SU-DHL-6 (cell line): ENCODE measurements around the gene ZPBP2.

ENCODE experiments used
- H2AFZ ChIP-seq: fragments of 200-600 bp; sonication (generic); 2 replicates; pipeline ENCODE4 v1.6.1; 2014; ENCODE audit warnings: low read depth, mild to moderate bottlenecking, moderate library complexity, mixed read lengths, antibody characterized with exemption, low read length; ENCODE audit not compliant: severe bottlenecking
- H3F3A ChIP-seq: fragments of 200-600 bp; shearing (Covaris generic); 2 replicates; pipeline ENCODE4 v1.6.0; 2016; ENCODE audit warnings: antibody characterized with exemption, mild to moderate bottlenecking; ENCODE audit not compliant: insufficient read depth
- H3K27ac ChIP-seq: fragments of 200-600 bp; sonication (generic); 2 replicates; pipeline ENCODE4 v1.5.1; 2016; ENCODE audit warnings: low read depth, mild to moderate bottlenecking, low read length, moderate library complexity, mixed read lengths
- H3K27me3 ChIP-seq: fragments of 200-600 bp; sonication (generic), shearing (Covaris generic); 2 replicates; pipeline ENCODE4 v1.6.0; 2014; ENCODE audit warnings: mild to moderate bottlenecking, low read length
- H3K36me3 ChIP-seq: fragments of 200-600 bp; sonication (generic); 2 replicates; pipeline ENCODE4 v1.6.1; 2014; ENCODE audit warnings: mild to moderate bottlenecking, low read length, mixed read lengths
- H3K4me2 ChIP-seq: fragments of 300-600, 200-600 bp; shearing (Covaris generic), sonication (generic); 2 replicates; pipeline ENCODE4 v1.6.0; 2014; ENCODE audit warnings: low read length, low read depth, mild to moderate bottlenecking; ENCODE audit not compliant: poor library complexity, severe bottlenecking
- H3K4me3 ChIP-seq: fragments of 200-600 bp; sonication (generic); 2 replicates; pipeline ENCODE4 v1.5.1; 2014; ENCODE audit warnings: antibody characterized with exemption, low read length, mild to moderate bottlenecking, mixed read lengths; ENCODE audit not compliant: insufficient read depth, poor library complexity, severe bottlenecking
- H3K79me2 ChIP-seq: fragments of 200-600 bp; sonication (generic); 2 replicates; pipeline ENCODE4 v1.6.1; 2014; ENCODE audit warnings: mild to moderate bottlenecking, low read length, moderate library complexity; ENCODE audit not compliant: insufficient read depth
- H3K9ac ChIP-seq: fragments of 200-600 bp; sonication (generic); 2 replicates; pipeline ENCODE4 v1.7.0; 2014; ENCODE audit warnings: mild to moderate bottlenecking, low read length
- H3K9me2 ChIP-seq: fragments of 200-600 bp; sonication (generic); replicated peaks from 2 replicates; pipeline ENCODE4 v1.6.1; 2014; ENCODE audit warnings: low read length; ENCODE audit not compliant: insufficient read depth
- H3K9me3 ChIP-seq: fragments of 200-600 bp; sonication (generic); 2 replicates; pipeline ENCODE4 v1.6.1; 2014; ENCODE audit warnings: low read length, mixed read lengths; ENCODE audit not compliant: insufficient read depth
- H4K20me1 ChIP-seq: fragments of 200-600 bp; sonication (generic); 2 replicates; pipeline ENCODE4 v1.6.1; 2014; ENCODE audit warnings: low read depth, mild to moderate bottlenecking, antibody characterized with exemption, low read length, moderate library complexity, mixed read lengths
- EZH2phosphoT487 ChIP-seq: fragments of 200-600 bp; sonication (generic), shearing (Covaris generic); conservative IDR thresholded peaks from 2 replicates; pipeline ENCODE4 v1.6.1; 2018; ENCODE audit warnings: mild to moderate bottlenecking, antibody characterized with exemption, low read length, moderate library complexity, mixed read lengths
- TF ChIP-seq, protein P1 (sequence below): fragments of 200-600 bp; sonication (generic); IDR thresholded peaks from one replicate; pipeline ENCODE4 v1.5.1; 2017; ENCODE audit warnings: antibody characterized with exemption, mild to moderate bottlenecking, low read length, moderate library complexity; ENCODE audit not compliant: insufficient read depth, poor library complexity, severe bottlenecking

The ZPBP2 gene

DNA sequence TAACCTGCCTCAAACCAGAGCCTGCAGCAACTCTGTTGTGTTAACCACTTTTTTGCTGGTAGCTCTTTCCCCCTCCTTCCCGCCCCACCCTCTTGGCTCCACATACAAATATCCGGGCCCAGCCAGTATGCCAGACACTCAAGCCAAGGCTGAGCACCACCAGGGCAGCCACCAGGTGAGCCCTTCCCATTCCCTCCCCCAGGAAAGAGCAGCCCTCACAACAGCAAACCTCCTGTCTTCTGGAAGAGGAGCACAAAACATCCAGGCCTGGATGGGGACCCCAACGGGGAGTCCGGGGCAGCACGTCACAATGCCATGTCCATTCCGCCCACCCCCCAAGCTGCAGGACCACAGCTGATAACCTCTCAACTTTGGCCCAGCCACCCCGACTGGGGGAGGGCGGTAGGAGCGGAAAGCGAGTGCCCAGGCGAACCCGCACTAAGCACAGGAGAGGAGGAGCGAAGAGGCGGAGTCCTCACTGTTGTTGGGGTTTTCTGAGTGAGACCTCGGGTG lies 58.6 kb downstream of the ZPBP2 start:
- Histone ChIP-seq H3K36me3 (no peaks in the 10 kb centered on the region), H3F3A (no peaks in the 10 kb centered on the region), H2AFZ (peak overlapping the region; percentile 98), H3K9me3 (no peaks in the 10 kb centered on the region), H3K4me3 (peak overlapping the region; percentile 90), H3K27me3 (no peaks in the 10 kb centered on the region), H4K20me1 (no peaks in the 10 kb centered on the region), H3K4me2 (peak overlapping the region; percentile 89), H3K9me2 (no peaks in the 10 kb centered on the region), H3K79me2 (peaks cover 31% of the 10 kb centered on the region), H3K27ac (0 out of 2 replicates have a peak overlapping the region, but pooled peaks have one; percentile 20), H3K9ac (peak overlapping the region; percentile 78)
- TF ChIP-seq EZH2phosphoT487: no peak
- TF ChIP-seq, protein P1, sequence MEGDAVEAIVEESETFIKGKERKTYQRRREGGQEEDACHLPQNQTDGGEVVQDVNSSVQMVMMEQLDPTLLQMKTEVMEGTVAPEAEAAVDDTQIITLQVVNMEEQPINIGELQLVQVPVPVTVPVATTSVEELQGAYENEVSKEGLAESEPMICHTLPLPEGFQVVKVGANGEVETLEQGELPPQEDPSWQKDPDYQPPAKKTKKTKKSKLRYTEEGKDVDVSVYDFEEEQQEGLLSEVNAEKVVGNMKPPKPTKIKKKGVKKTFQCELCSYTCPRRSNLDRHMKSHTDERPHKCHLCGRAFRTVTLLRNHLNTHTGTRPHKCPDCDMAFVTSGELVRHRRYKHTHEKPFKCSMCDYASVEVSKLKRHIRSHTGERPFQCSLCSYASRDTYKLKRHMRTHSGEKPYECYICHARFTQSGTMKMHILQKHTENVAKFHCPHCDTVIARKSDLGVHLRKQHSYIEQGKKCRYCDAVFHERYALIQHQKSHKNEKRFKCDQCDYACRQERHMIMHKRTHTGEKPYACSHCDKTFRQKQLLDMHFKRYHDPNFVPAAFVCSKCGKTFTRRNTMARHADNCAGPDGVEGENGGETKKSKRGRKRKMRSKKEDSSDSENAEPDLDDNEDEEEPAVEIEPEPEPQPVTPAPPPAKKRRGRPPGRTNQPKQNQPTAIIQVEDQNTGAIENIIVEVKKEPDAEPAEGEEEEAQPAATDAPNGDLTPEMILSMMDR: no peak
